Activated effector memory CD4-positive, alpha-beta T cell treated with anti-CD3 and anti-CD28 coated beads, Interleukin-2, amount 50 U/mL, for 16 hours (primary cell): ENCODE measurements around the gene VWA1.
"Not testable (repeated sequence)": the region's sequence is repeated elsewhere in the genome, so short reads cannot be mapped to it uniquely, and the experiment has no call there.

ENCODE experiments used
- DNase-seq: peaks from one replicate; pipeline ENCODE4 v3.0.0-alpha.2; 2020

Gene VWA1

GRCh38 chr1:1435106-1435903, at the start of gene VWA1:
Gene VWA1, plus strand, starts transcription at chr1:1435690. Its CDS starts 59 bp downstream, at chr1:1435749.
- peak; percentile 86 for DNase-seq

- DNase-seq: no peak
Measured at GRCh38 chr1:1385931-1386330, 49.6 kb upstream of the VWA1 start.

GRCh38 chr1:1387098-1388077, 48.1 kb upstream of the VWA1 start:
- no peak for DNase-seq

GRCh38 chr1:1388078-1388472, 47.4 kb upstream of the VWA1 start:
- DNase-seq: no peak

GRCh38 chr1:1390675-1391074, 44.8 kb upstream of the VWA1 start:
- DNase-seq: no peak

- DNase-seq: no peak
Measured at GRCh38 chr1:1391225-1391624, 44.3 kb upstream of the VWA1 start.

GRCh38 chr1:1393014-1393413, 42.5 kb upstream of the VWA1 start:
- DNase-seq: no peak

- no peak for DNase-seq
Measured at GRCh38 chr1:1393428-1393827, 42.1 kb upstream of the VWA1 start.

GRCh38 chr1:1394116-1394515, 41.4 kb upstream of the VWA1 start:
- no peak for DNase-seq

GRCh38 chr1:1395166-1395565, 40.3 kb upstream of the VWA1 start:
- DNase-seq: no peak

GRCh38 chr1:1397839-1398523, 37.5 kb upstream of the VWA1 start:
- no peak for DNase-seq

- DNase-seq: peak; percentile 74
Measured at GRCh38 chr1:1398677-1399186, 36.8 kb upstream of the VWA1 start.

GRCh38 chr1:1399187-1399871, 36.2 kb upstream of the VWA1 start, which contains the start of gene CCNL2:
Gene CCNL2, minus strand, starts transcription at chr1:1399335. Its CDS starts 29 bp downstream, at chr1:1399306.
- DNase-seq: peak; percentile 100

- DNase-seq: no peak
Measured at GRCh38 chr1:1399872-1400575, 35.5 kb upstream of the VWA1 start.

GRCh38 chr1:1400576-1401456, 34.7 kb upstream of the VWA1 start:
- no peak for DNase-seq

GRCh38 chr1:1401457-1402010, 34.0 kb upstream of the VWA1 start:
- DNase-seq: no peak

GRCh38 chr1:1402072-1402900, 33.2 kb upstream of the VWA1 start:
- peak; percentile 72 for DNase-seq

- DNase-seq: not testable (repeated sequence)
Measured at GRCh38 chr1:1402901-1403392, 32.5 kb upstream of the VWA1 start.

GRCh38 chr1:1403653-1404052, 31.8 kb upstream of the VWA1 start:
- no peak for DNase-seq
